Neural crest cell (in vitro differentiated cells): Measurements from ENCODE around the gene FSIP2. TPM values are rescaled to one million over a fixed set of nuclear protein-coding genes. Genes with fewer than 3 reads are reported as not detected.

Experiments
- DNase-seq: peaks from one replicate; pipeline ENCODE4 v3.0.0; 2021; ENCODE audit warnings: low read depth, mixed read lengths, low spot score
- H3K27ac Mint-ChIP-seq: one replicate; pipeline ENCODE4 v1.8.0; 2021; ENCODE audit warnings: mild to moderate bottlenecking, mixed read lengths; ENCODE audit not compliant: unreplicated experiment
- H3K27me3 Mint-ChIP-seq: 2 replicates; pipeline ENCODE4 v1.8.0; 2021; ENCODE audit warnings: low read depth, mild to moderate bottlenecking, mixed read lengths
- H3K36me3 Mint-ChIP-seq: 2 replicates; pipeline ENCODE4 v1.8.0; 2021; ENCODE audit warnings: low read depth, mild to moderate bottlenecking, mixed read lengths
- H3K4me1 Mint-ChIP-seq: 2 replicates; pipeline ENCODE4 v1.8.0; 2021; ENCODE audit warnings: mixed read lengths
- H3K4me3 Mint-ChIP-seq: one replicate; pipeline ENCODE4 v1.8.0; 2021; ENCODE audit warnings: mild to moderate bottlenecking, mixed read lengths
- H3K9me3 Mint-ChIP-seq: 2 replicates; pipeline ENCODE4 v1.8.0; 2021; ENCODE audit warnings: mixed read lengths
- CTCF ChIP-seq: fragments of 200-600 bp; sonication (generic); conservative IDR thresholded peaks from 2 replicates; pipeline ENCODE4 v1.5.0; 2021; ENCODE audit warnings: antibody characterized with exemption, mild to moderate bottlenecking
- long read RNA-seq: library from polyadenylated mRNA; unstranded; transcript quantifications from one replicate; pipeline ENCODE4 v2.0.0, GENCODE V29; 2020
- total RNA-seq: library from RNA; stranded (reverse); gene quantifications from 2 replicates; pipeline ENCODE4 v1.2.1, GENCODE V29; 2021

The FSIP2 gene
- 8.0 and 10.1 TPM in 2 replicates for total RNA-seq
- long read RNA-seq, partial matches to known transcripts, result 5 of 30 reads
- long read RNA-seq, other reads (novel, unspliced or antisense), result 25 of 30 reads

GRCh38 chr2:185738679-185739472 lies at the start of gene FSIP2:
FSIP2 (plus strand) TSS chr2:185738804; CDS start chr2:185738895, 91 bp downstream.
- Mint-ChIP-seq H3K4me1 (peaks cover 6% of the 10 kb centered on the region), H3K27ac (peak within 1 kb of the TSS; percentile 25), H3K4me3 (peak within 1 kb of the TSS; percentile 87), H3K9me3 (peaks cover 6% of the 10 kb centered on the region), H3K36me3 (peaks cover 21% of the 10 kb centered on the region), H3K27me3 (no peaks in the 10 kb centered on the region)
- peak; percentile 100 for TF ChIP-seq CTCF
- DNase-seq, result peak; percentile 88

- Mint-ChIP-seq H3K4me3 (no peak overlapping the region), H3K27me3 (no peaks in the 10 kb centered on the region), H3K4me1 (peaks cover 14% of the 10 kb centered on the region), H3K27ac (no peak overlapping the region), H3K9me3 (peaks cover 2% of the 10 kb centered on the region), H3K36me3 (peaks cover 15% of the 10 kb centered on the region)
- TF ChIP-seq CTCF, result no peak
- no peak for DNase-seq
Measured at GRCh38 chr2:185689906-185690539, 48.6 kb upstream of the FSIP2 start.

GRCh38 chr2:185695711-185696235 lies 42.8 kb upstream of the FSIP2 start:
- Mint-ChIP-seq H3K9me3 (peaks cover 2% of the 10 kb centered on the region), H3K27ac (no peak overlapping the region), H3K27me3 (no peaks in the 10 kb centered on the region), H3K4me1 (no peaks in the 10 kb centered on the region), H3K36me3 (no peaks in the 10 kb centered on the region), H3K4me3 (no peak overlapping the region)
- DNase-seq, result no peak
- TF ChIP-seq CTCF, result no peak

GRCh38 chr2:185700883-185701282 lies 37.7 kb upstream of the FSIP2 start:
- H3K4me1 Mint-ChIP-seq, result no peaks in the 10 kb centered on the region
- no peak overlapping the region for H3K4me3 Mint-ChIP-seq
- H3K27ac Mint-ChIP-seq, result no peak overlapping the region
- TF ChIP-seq CTCF, result no peak
- H3K27me3 Mint-ChIP-seq, result no peaks in the 10 kb centered on the region
- H3K36me3 Mint-ChIP-seq, result no peaks in the 10 kb centered on the region
- peaks cover 4% of the 10 kb centered on the region for H3K9me3 Mint-ChIP-seq
- no peak for DNase-seq

- DNase-seq, result no peak
- Mint-ChIP-seq H3K36me3 (peaks cover 14% of the 10 kb centered on the region), H3K9me3 (peaks cover 6% of the 10 kb centered on the region), H3K27ac (no peak overlapping the region), H3K4me3 (no peak overlapping the region), H3K4me1 (peaks cover 6% of the 10 kb centered on the region), H3K27me3 (no peaks in the 10 kb centered on the region)
- TF ChIP-seq CTCF, result no peak
Measured at GRCh38 chr2:185734658-185735057, 3.9 kb upstream of the FSIP2 start.
